ENCODE measurements around the gene VENTX. TPM values are rescaled to one million over a fixed set of nuclear protein-coding genes. Genes with fewer than 3 reads are reported as not detected.
"Not testable (repeated sequence)": the region's sequence is repeated elsewhere in the genome, so short reads cannot be mapped to it uniquely, and the experiment has no call there.

VENTX gene
- total RNA-seq, 1 donor from 2014 or later = not detected

GRCh38 chr10:133263674-133264073, 26.0 kb downstream of the VENTX start:
- Histone ChIP-seq H3K27ac (no peak overlapping the region), H3K9me3 (ENCODE audit: low read depth) (no peaks in the 10 kb centered on the region), H3K4me1 (peaks cover 9% of the 10 kb centered on the region), H3K4me3 (no peak overlapping the region), H2AFZ (replicated peaks) (no peak overlapping the region), H3K4me2 (no peak overlapping the region), H3K79me2 (ENCODE audit: low read depth) (no peaks in the 10 kb centered on the region), H3K27me3 (peaks cover 29% of the 10 kb centered on the region), H4K20me1 (ENCODE audit: low read depth) (no peaks in the 10 kb centered on the region), H3K9ac (no peak overlapping the region), H3K36me3 (no peaks in the 10 kb centered on the region), H3F3A (ENCODE audit: low read depth) (no peaks in the 10 kb centered on the region)
- H3K9me3 Mint-ChIP-seq = no peaks in the 10 kb centered on the region
- no peak for DNase-seq (ENCODE audit: low spot score)
- no peak overlapping the region for H3K27ac Mint-ChIP-seq
- H3K36me3 Mint-ChIP-seq = no peaks in the 10 kb centered on the region
- H3K4me3 Mint-ChIP-seq = no peak overlapping the region
- no peak for TF ChIP-seq CTCF (IDR thresholded peaks at IDR 0.05)
- TF ChIP-seq EZH2 (IDR thresholded peaks at IDR 0.05) = no peak
- no peak for TF ChIP-seq EZH2phosphoT487 (IDR thresholded peaks at IDR 0.05)
- H3K4me1 Mint-ChIP-seq = peaks cover 33% of the 10 kb centered on the region
- H3K27me3 Mint-ChIP-seq (ENCODE audit: insufficient read depth, low read depth) = peaks cover 12% of the 10 kb centered on the region

- Mint-ChIP-seq H3K36me3 (no peaks in the 10 kb centered on the region), H3K4me3 (no peak overlapping the region), H3K27me3 (ENCODE audit: insufficient read depth, low read depth) (peaks cover 12% of the 10 kb centered on the region), H3K27ac (no peak overlapping the region), H3K4me1 (peaks cover 29% of the 10 kb centered on the region), H3K9me3 (no peaks in the 10 kb centered on the region)
- H3F3A ChIP-seq (ENCODE audit: low read depth) = no peaks in the 10 kb centered on the region
- H3K9me3 ChIP-seq (ENCODE audit: low read depth) = no peaks in the 10 kb centered on the region
- no peaks in the 10 kb centered on the region for H3K79me2 ChIP-seq (ENCODE audit: low read depth)
- H4K20me1 ChIP-seq (ENCODE audit: low read depth) = no peaks in the 10 kb centered on the region
- no peak overlapping the region for H3K9ac ChIP-seq
- no peak overlapping the region for H3K4me2 ChIP-seq
- H2AFZ ChIP-seq (replicated peaks) = no peak overlapping the region
- H3K27me3 ChIP-seq = peaks cover 29% of the 10 kb centered on the region
- no peak overlapping the region for H3K4me3 ChIP-seq
- H3K36me3 ChIP-seq = no peaks in the 10 kb centered on the region
- DNase-seq (ENCODE audit: low spot score) = no peak
- H3K4me1 ChIP-seq = peaks cover 9% of the 10 kb centered on the region
- TF ChIP-seq CTCF (IDR thresholded peaks at IDR 0.05) (no peak), EZH2phosphoT487 (IDR thresholded peaks at IDR 0.05) (no peak), EZH2 (IDR thresholded peaks at IDR 0.05) (no peak)
- no peak overlapping the region for H3K27ac ChIP-seq
These were observed 26.8 kb downstream of the VENTX start for GRCh38 chr10:133264461-133264860.

- DNase-seq (ENCODE audit: low spot score); H3K36me3 Mint-ChIP-seq; H3K4me2 ChIP-seq; H3K36me3 ChIP-seq; H3K79me2 ChIP-seq (ENCODE audit: low read depth); H2AFZ ChIP-seq (replicated peaks); H3F3A ChIP-seq (ENCODE audit: low read depth); H4K20me1 ChIP-seq (ENCODE audit: low read depth); H3K27ac Mint-ChIP-seq; H3K9me3 Mint-ChIP-seq; H3K27ac ChIP-seq; H3K9me3 ChIP-seq (ENCODE audit: low read depth); H3K4me1 ChIP-seq; H3K4me3 Mint-ChIP-seq; H3K4me3 ChIP-seq; H3K9ac ChIP-seq: not testable (repeated sequence)
- H3K27me3 Mint-ChIP-seq (ENCODE audit: insufficient read depth, low read depth) = peaks cover 12% of the 10 kb centered on the region
- peaks cover 23% of the 10 kb centered on the region for H3K4me1 Mint-ChIP-seq
- H3K27me3 ChIP-seq = peaks cover 29% of the 10 kb centered on the region
These were observed 27.4 kb downstream of the VENTX start for GRCh38 chr10:133265052-133265451.

- H3K27ac Mint-ChIP-seq = no peak overlapping the region
- H3K4me3 ChIP-seq = no peak overlapping the region
- H2AFZ ChIP-seq (replicated peaks) = no peak overlapping the region
These were observed 28.6 kb downstream of the VENTX start for GRCh38 chr10:133266056-133266795.

More at GRCh38 chr10:133266056-133266795, 28.6 kb downstream of the VENTX start:
- no peak for TF ChIP-seq EZH2 (IDR thresholded peaks at IDR 0.05)
- no peak for TF ChIP-seq CTCF (IDR thresholded peaks at IDR 0.05)
- no peak for TF ChIP-seq EZH2phosphoT487 (IDR thresholded peaks at IDR 0.05)
- H3K27ac ChIP-seq = no peak overlapping the region
- no peaks in the 10 kb centered on the region for H3F3A ChIP-seq (ENCODE audit: low read depth)
- Mint-ChIP-seq H3K27me3 (ENCODE audit: insufficient read depth, low read depth) (peaks cover 10% of the 10 kb centered on the region), H3K4me3 (peak overlapping the region; percentile 43), H3K36me3 (no peaks in the 10 kb centered on the region), H3K9me3 (no peaks in the 10 kb centered on the region), H3K4me1 (peaks cover 21% of the 10 kb centered on the region)
- H3K79me2 ChIP-seq (ENCODE audit: low read depth) = no peaks in the 10 kb centered on the region
- H4K20me1 ChIP-seq (ENCODE audit: low read depth) = no peaks in the 10 kb centered on the region
- DNase-seq (ENCODE audit: low spot score) = no peak
- H3K4me1 ChIP-seq = peaks cover 7% of the 10 kb centered on the region
- H3K9me3 ChIP-seq (ENCODE audit: low read depth) = no peaks in the 10 kb centered on the region
- no peak overlapping the region for H3K4me2 ChIP-seq
- H3K27me3 ChIP-seq = peaks cover 23% of the 10 kb centered on the region
- no peaks in the 10 kb centered on the region for H3K36me3 ChIP-seq
- H3K9ac ChIP-seq = no peak overlapping the region

Measured in neural progenitor cell (in vitro differentiated cells).